DOHH2 (cell line): ENCODE measurements around the gene ITGA3.

Experiments used
- H3F3A ChIP-seq: fragments of 200-600 bp; sonication (generic), shearing (Covaris generic); 2 replicates; pipeline ENCODE4 v1.6.0; 2016; ENCODE audit warnings: antibody characterized with exemption, mild to moderate bottlenecking; ENCODE audit not compliant: control insufficient read depth, insufficient read depth
- H3K27ac ChIP-seq: fragments of 200-600 bp; sonication (generic); 2 replicates; pipeline ENCODE4 v1.5.1; 2014; ENCODE audit warnings: low read depth, mild to moderate bottlenecking, low read length, moderate library complexity
- H3K27me3 ChIP-seq: fragments of 200-600 bp; sonication (generic); 2 replicates; pipeline ENCODE4 v1.6.1; 2014; ENCODE audit warnings: mild to moderate bottlenecking, low read length, mixed read lengths; ENCODE audit not compliant: control insufficient read depth
- H3K36me3 ChIP-seq: fragments of 200-600 bp; sonication (generic); 2 replicates; pipeline ENCODE4 v1.6.1; 2014; ENCODE audit warnings: mild to moderate bottlenecking, low read length, moderate library complexity, mixed read lengths; ENCODE audit not compliant: control insufficient read depth
- H3K4me1 ChIP-seq: fragments of 200-600 bp; sonication (generic); 2 replicates; pipeline ENCODE4 v1.6.1; 2014; ENCODE audit warnings: mild to moderate bottlenecking, low read length, mixed read lengths; ENCODE audit not compliant: control insufficient read depth
- H3K4me2 ChIP-seq: fragments of 200-600 bp; sonication (generic); 2 replicates; pipeline ENCODE4 v1.6.0; 2014; ENCODE audit warnings: mild to moderate bottlenecking, low read length, moderate library complexity
- H3K4me3 ChIP-seq: fragments of 200-600 bp; sonication (generic); 2 replicates; pipeline ENCODE4 v1.5.1; 2014; ENCODE audit warnings: mild to moderate bottlenecking, low read length, mixed read lengths
- H3K79me2 ChIP-seq: fragments of 200-600 bp; sonication (generic); 2 replicates; pipeline ENCODE4 v1.6.1; 2014; ENCODE audit warnings: mild to moderate bottlenecking, low read length, mixed read lengths; ENCODE audit not compliant: control insufficient read depth
- H3K9me2 ChIP-seq: fragments of 200-600 bp; sonication (generic); replicated peaks from 2 replicates; pipeline ENCODE4 v1.6.1; 2014; ENCODE audit warnings: mild to moderate bottlenecking, low read length, mixed read lengths; ENCODE audit not compliant: control insufficient read depth
- H3K9me3 ChIP-seq: fragments of 200-600 bp; sonication (generic); 2 replicates; pipeline ENCODE4 v1.6.1; 2014; ENCODE audit warnings: antibody characterized with exemption, low read length, mixed read lengths; ENCODE audit not compliant: control insufficient read depth, insufficient read depth
- H4K20me1 ChIP-seq: fragments of 200-600 bp; sonication (generic); 2 replicates; pipeline ENCODE4 v1.6.0; 2014; ENCODE audit warnings: low read depth, mild to moderate bottlenecking, antibody characterized with exemption, low read length, moderate library complexity; ENCODE audit not compliant: control insufficient read depth, insufficient read depth
- EZH2phosphoT487 ChIP-seq: fragments of 200-600 bp; sonication (generic); IDR thresholded peaks from 2 replicates; pipeline ENCODE4 v1.6.1; 2017; ENCODE audit warnings: borderline replicate concordance, mild to moderate bottlenecking, antibody characterized with exemption, low read length, moderate library complexity, mixed read lengths
- TF ChIP-seq, protein P1 (sequence below): fragments of 200-600 bp; sonication (generic); IDR thresholded peaks from one replicate; pipeline ENCODE4 v1.5.1; 2014; ENCODE audit warnings: antibody characterized with exemption, mild to moderate bottlenecking, low read depth, low read length; ENCODE audit not compliant: poor library complexity, severe bottlenecking

The ITGA3 gene

DNA sequence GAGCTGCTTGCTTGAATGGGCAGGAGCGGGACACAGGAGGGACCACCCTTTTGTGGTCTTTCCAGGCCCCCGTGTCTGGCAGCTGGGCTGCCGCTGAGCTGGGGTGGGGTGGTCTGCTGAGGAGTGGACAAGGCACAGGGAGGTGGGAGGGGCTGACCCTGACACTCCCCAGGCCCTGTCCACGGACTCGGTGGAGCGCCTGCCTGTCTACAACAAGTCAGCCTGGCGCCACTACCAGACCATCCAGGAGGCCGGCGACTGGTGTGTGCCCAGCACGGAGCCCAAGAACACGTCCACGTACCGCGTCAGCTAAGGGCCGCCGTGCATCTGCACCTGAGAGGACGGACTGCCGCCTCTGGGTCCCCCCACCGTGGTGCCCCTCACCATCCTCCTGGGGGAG is 53.9 kb downstream of the ITGA3 start:
- Histone ChIP-seq H3K4me1 (no peaks in the 10 kb centered on the region), H3K27ac (no peak overlapping the region)

DNA sequence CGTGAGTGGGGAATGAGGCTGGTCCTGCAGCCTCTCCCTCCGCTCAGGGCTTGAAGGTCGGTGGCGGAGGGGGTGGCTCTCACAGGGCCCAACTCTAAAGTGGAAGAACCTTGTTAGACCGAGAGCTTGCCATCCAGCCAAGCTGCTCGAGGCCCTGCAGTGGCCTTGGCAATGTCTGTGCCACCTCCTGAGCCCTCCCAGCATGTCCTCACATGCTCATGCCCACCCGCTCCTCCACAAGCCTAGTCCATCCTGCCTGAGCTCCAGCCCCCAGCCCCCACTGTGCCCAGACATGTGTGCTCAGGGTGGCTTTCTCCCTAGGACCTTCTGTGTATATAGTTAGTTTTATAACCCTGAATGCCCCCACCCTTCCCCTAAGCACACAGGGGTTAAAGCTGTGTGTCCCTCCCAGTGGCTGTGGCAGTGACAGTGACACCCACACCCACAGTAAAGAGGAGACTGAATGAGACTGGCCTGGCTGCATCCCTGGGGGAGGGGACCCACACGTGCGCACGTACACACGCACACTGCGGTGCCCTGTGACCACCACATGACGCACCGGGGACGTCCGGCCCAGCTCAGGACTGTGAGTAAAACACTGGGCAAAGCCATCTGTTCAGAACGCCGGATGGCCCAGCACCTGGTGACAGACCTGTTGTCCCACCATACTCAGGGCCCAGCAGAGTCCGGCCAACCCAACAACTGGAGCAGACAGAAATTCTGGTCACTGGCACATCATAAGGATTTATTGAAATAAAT is 54.9 kb downstream of the ITGA3 start:
- no peak overlapping the region for H3K4me3 ChIP-seq
- no peaks in the 10 kb centered on the region for H3K9me2 ChIP-seq
- H3F3A ChIP-seq = no peaks in the 10 kb centered on the region
- no peaks in the 10 kb centered on the region for H3K4me1 ChIP-seq
- no peaks in the 10 kb centered on the region for H4K20me1 ChIP-seq
- TF ChIP-seq, protein P1, sequence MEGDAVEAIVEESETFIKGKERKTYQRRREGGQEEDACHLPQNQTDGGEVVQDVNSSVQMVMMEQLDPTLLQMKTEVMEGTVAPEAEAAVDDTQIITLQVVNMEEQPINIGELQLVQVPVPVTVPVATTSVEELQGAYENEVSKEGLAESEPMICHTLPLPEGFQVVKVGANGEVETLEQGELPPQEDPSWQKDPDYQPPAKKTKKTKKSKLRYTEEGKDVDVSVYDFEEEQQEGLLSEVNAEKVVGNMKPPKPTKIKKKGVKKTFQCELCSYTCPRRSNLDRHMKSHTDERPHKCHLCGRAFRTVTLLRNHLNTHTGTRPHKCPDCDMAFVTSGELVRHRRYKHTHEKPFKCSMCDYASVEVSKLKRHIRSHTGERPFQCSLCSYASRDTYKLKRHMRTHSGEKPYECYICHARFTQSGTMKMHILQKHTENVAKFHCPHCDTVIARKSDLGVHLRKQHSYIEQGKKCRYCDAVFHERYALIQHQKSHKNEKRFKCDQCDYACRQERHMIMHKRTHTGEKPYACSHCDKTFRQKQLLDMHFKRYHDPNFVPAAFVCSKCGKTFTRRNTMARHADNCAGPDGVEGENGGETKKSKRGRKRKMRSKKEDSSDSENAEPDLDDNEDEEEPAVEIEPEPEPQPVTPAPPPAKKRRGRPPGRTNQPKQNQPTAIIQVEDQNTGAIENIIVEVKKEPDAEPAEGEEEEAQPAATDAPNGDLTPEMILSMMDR = no peak
- TF ChIP-seq EZH2phosphoT487 = no peak
- H3K27ac ChIP-seq = no peak overlapping the region
- H3K79me2 ChIP-seq = no peaks in the 10 kb centered on the region
- H3K36me3 ChIP-seq = no peaks in the 10 kb centered on the region
- peaks cover 4% of the 10 kb centered on the region; the same call in 1 of the 2 replicates for H3K27me3 ChIP-seq
- no peaks in the 10 kb centered on the region for H3K9me3 ChIP-seq
- no peak overlapping the region for H3K4me2 ChIP-seq

More for the DNA sequence above, 53.9 kb downstream of the ITGA3 start:
- no peaks in the 10 kb centered on the region for H3F3A ChIP-seq
- no peak overlapping the region for H3K4me3 ChIP-seq
- H3K9me3 ChIP-seq = no peaks in the 10 kb centered on the region
- H3K36me3 ChIP-seq = no peaks in the 10 kb centered on the region
- H3K4me2 ChIP-seq = no peak overlapping the region
- TF ChIP-seq EZH2phosphoT487 = no peak
- TF ChIP-seq, protein P1 = no peak
- H3K9me2 ChIP-seq = no peaks in the 10 kb centered on the region
- no peaks in the 10 kb centered on the region for H4K20me1 ChIP-seq
- H3K79me2 ChIP-seq = no peaks in the 10 kb centered on the region
- H3K27me3 ChIP-seq = no peaks in the 10 kb centered on the region

DNA sequence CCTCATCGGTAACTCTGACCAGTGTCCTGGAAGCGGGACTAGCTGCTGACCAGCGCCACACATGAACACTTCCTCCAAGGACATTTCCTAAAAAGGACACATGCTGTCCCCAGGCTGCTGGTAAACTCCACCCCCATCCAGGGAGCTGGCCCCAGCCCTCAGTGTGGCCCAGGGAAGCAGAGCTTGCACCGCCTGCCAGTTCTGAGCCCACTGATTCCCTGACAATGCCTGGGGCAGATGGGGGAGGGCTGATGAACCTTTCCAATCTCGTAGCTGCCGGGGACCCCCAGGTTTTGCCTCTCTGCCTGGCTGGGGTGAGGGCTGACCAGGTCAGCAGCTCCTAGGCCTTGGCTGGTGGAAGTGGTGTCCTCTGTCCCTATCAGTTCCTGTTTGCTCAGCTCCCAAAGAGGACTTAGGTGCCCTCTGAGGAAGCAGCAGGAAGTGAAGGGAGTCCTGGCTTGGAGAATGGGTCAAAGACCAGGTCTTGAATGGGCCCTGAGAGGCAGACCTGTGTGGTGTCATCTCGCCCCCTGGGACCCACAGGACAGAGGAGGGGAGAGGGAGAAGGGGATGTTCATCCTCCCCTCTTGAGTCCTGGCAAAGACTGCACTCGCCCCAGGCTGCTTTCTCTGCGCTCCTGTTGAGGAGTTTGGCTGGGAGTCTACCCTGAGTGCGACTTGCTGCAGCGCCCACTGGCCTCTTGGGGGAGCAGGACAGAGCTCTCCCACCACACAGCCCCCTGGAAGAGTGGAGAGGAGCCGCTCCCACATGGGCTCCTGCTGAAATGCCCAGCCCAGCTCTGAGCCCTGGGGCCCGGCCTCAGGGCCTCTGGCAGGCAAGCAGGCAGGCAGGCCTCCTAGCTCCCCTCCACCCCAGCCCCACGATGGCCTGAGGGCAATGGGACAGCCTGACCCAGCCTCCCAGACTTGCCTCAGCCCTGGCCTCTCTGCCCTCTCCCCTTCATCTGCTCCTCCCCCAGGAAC is 56.1 kb downstream of the ITGA3 start:
- Histone ChIP-seq H3K4me2 (no peak overlapping the region), H3K9me3 (no peaks in the 10 kb centered on the region)

More for the DNA sequence above, 56.1 kb downstream of the ITGA3 start:
- no peaks in the 10 kb centered on the region for H3K36me3 ChIP-seq
- peaks cover 10% of the 10 kb centered on the region for H3K27me3 ChIP-seq
- no peak overlapping the region for H3K4me3 ChIP-seq
- H3K79me2 ChIP-seq = no peaks in the 10 kb centered on the region
- TF ChIP-seq, protein P1 = no peak
- no peak for TF ChIP-seq EZH2phosphoT487
- H3F3A ChIP-seq = no peaks in the 10 kb centered on the region
- no peak overlapping the region for H3K27ac ChIP-seq
- H3K4me1 ChIP-seq = no peaks in the 10 kb centered on the region
- H4K20me1 ChIP-seq = no peaks in the 10 kb centered on the region
- H3K9me2 ChIP-seq = no peaks in the 10 kb centered on the region
